ENCODE measurements around the gene USF3.
A peak's percentile ranks its signal among the peaks of the same experiment; 100 is the strongest.

USF3 gene

GRCh38 chr3:113695786-113696645, at the start of gene USF3:
USF3 (minus strand) TSS chr3:113696642; CDS start chr3:113674878, 21,764 bp downstream.
- DNase-seq (ENCODE audit: low spot score) = no peak

GRCh38 chr3:113745756-113746547, 49.5 kb upstream of the USF3 start, which contains the start of gene NAA50:
NAA50 (minus strand) TSS chr3:113746249; CDS start chr3:113745949, 300 bp downstream.
- DNase-seq (ENCODE audit: low spot score) = peak; percentile 88

- peak; percentile 71 for DNase-seq (ENCODE audit: low spot score)
Observed at GRCh38 chr3:113744941-113745755, 48.7 kb upstream of the USF3 start.

- no peak for DNase-seq (ENCODE audit: low spot score)
Observed at GRCh38 chr3:113743006-113743630, 46.7 kb upstream of the USF3 start.

- DNase-seq (ENCODE audit: low spot score) = no peak
Observed at GRCh38 chr3:113741620-113742019, 45.2 kb upstream of the USF3 start.

GRCh38 chr3:113741086-113741485, 44.6 kb upstream of the USF3 start:
- DNase-seq (ENCODE audit: low spot score) = no peak

GRCh38 chr3:113736548-113737089, 40.2 kb upstream of the USF3 start:
- peak; percentile 70 for DNase-seq (ENCODE audit: low spot score)

GRCh38 chr3:113731694-113732093, 35.3 kb upstream of the USF3 start:
- DNase-seq (ENCODE audit: low spot score) = no peak

- DNase-seq (ENCODE audit: low spot score) = no peak
Observed at GRCh38 chr3:113730550-113730949, 34.1 kb upstream of the USF3 start.

- DNase-seq (ENCODE audit: low spot score) = no peak
Observed at GRCh38 chr3:113728661-113729060, 32.2 kb upstream of the USF3 start.

- DNase-seq (ENCODE audit: low spot score) = no peak
Observed at GRCh38 chr3:113721636-113722035, 25.2 kb upstream of the USF3 start.

- DNase-seq (ENCODE audit: low spot score) = no peak
Observed at GRCh38 chr3:113719758-113720157, 23.3 kb upstream of the USF3 start.

- DNase-seq (ENCODE audit: low spot score) = no peak
Observed at GRCh38 chr3:113719294-113719693, 22.9 kb upstream of the USF3 start.

GRCh38 chr3:113717818-113718217, 21.4 kb upstream of the USF3 start:
- no peak for DNase-seq (ENCODE audit: low spot score)

GRCh38 chr3:113717308-113717707, 20.9 kb upstream of the USF3 start:
- no peak for DNase-seq (ENCODE audit: low spot score)

- DNase-seq (ENCODE audit: low spot score) = no peak
Observed at GRCh38 chr3:113714702-113715101, 18.3 kb upstream of the USF3 start.

- DNase-seq (ENCODE audit: low spot score) = no peak
Observed at GRCh38 chr3:113712129-113712528, 15.7 kb upstream of the USF3 start.

- no peak for DNase-seq (ENCODE audit: low spot score)
Observed at GRCh38 chr3:113707835-113708234, 11.4 kb upstream of the USF3 start.

GRCh38 chr3:113698956-113699355, 2.5 kb upstream of the USF3 start:
- no peak for DNase-seq (ENCODE audit: low spot score)

- no peak for DNase-seq (ENCODE audit: low spot score)
Observed at GRCh38 chr3:113698213-113698742, 1.8 kb upstream of the USF3 start.

GRCh38 chr3:113697500-113698090, 1.2 kb upstream of the USF3 start:
- no peak for DNase-seq (ENCODE audit: low spot score)
